Spleen (tissue), 11 donors: ENCODE results near the gene ALG13. TPM values are rescaled to one million over a fixed set of nuclear protein-coding genes. Genes with fewer than 3 reads are reported as not detected.

ENCODE experiments used
- DNase-seq: peaks from one replicate; pipeline ENCODE4 v3.0.0-alpha.2; 2020
- H3K27ac ChIP-seq, 8 donors: fragments of 200-600 bp; sonication (generic) in 7 of 8; 1 replicate in 4 of 8; 2 replicates in 4 of 8; pipeline versions ENCODE4 v1.5.0 to v1.8.0; 2016 to 2021; ENCODE audit warnings: inconsistent platforms in 4 of 8, mild to moderate bottlenecking in 4 of 8, moderate library complexity in 1 of 8
- H3K27me3 ChIP-seq, 7 donors: fragments of 200-600 bp; sonication (generic) in 6 of 7; replicated peaks in 1 of 7; 1 replicate in 4 of 7; 2 replicates in 3 of 7; pipeline versions ENCODE4 v1.5.0 to v1.8.0; 2016 to 2021; ENCODE audit warnings: inconsistent platforms in 3 of 7, mild to moderate bottlenecking in 1 of 7
- H3K36me3 ChIP-seq, 6 donors: fragments of 200-600 bp; sonication (generic) in 5 of 6; 1 replicate in 4 of 6; 2 replicates in 2 of 6; pipeline versions ENCODE4 v1.5.0 to v1.8.0; 2016 to 2021; ENCODE audit warnings: inconsistent platforms in 2 of 6
- H3K4me1 ChIP-seq, 6 donors: fragments of 200-600 bp; sonication (generic) in 5 of 6; 1 replicate in 3 of 6; 2 replicates in 3 of 6; pipeline versions ENCODE4 v1.5.0 to v1.8.0; 2016 to 2021; ENCODE audit warnings: inconsistent platforms in 3 of 6
- H3K4me3 ChIP-seq, 8 donors: fragments of 200-600 bp; sonication (generic) in 7 of 8; 1 replicate in 4 of 8; 2 replicates in 4 of 8; pipeline versions ENCODE4 v1.5.0 to v1.8.0; 2016 to 2021; ENCODE audit warnings: inconsistent platforms in 4 of 8, mild to moderate bottlenecking in 4 of 8, moderate library complexity in 2 of 8
- H3K9me3 ChIP-seq, 8 donors: fragments of 200-600 bp; sonication (generic) in 7 of 8; 1 replicate in 4 of 8; 2 replicates in 4 of 8; pipeline versions ENCODE4 v1.5.0 to v1.8.0; 2016 to 2021; ENCODE audit warnings: inconsistent platforms in 4 of 8
- POLR2A ChIP-seq, 3 donors: fragments of 450-650 bp; IDR thresholded peaks; one replicate each; pipeline ENCODE4 v1.5.1; 2017; ENCODE audit warnings: antibody characterized with exemption in 3 of 3, mild to moderate bottlenecking in 1 of 3
- POLR2AphosphoS5 ChIP-seq, 3 donors: sonication (generic); formaldehyde crosslinking; IDR thresholded peaks; one replicate each; pipeline ENCODE4 v1.5.1; 2017; ENCODE audit warnings: antibody characterized with exemption in 3 of 3
- WGBS, 5 donors: extraction: QIAGEN DNeasy Blood & Tissue Kit in 3 of 5; methylation state at CpG; one replicate each; pipeline versions ENCODE4 v1.1.5 to v1.1.7; 2013 to 2018; 5-methylcytosine and 5-hydroxymethylcytosine counted together
- intact Hi-C: fragments of 100-400 bp; cut with DNase I; formaldehyde crosslinking; loops from one replicate; pipeline ENCODE4 v1.15.0; 2023; ENCODE audit warnings: low total_unique reads
- polyA plus RNA-seq, 3 donors: library from polyadenylated mRNA; stranded (reverse); fragments of 200-250 nt; gene quantifications; one replicate each; pipeline ENCODE4 v1.2.1, GENCODE V29; 2013
- total RNA-seq, 7 donors: library from RNA; depleted of rRNA in 3 of 7; stranded (reverse); fragments of >200 nt in 3 of 7; fragmentation: NEBNext Ultra II Directional in 4 of 7; extraction: Animal tissue kit (Norgen Biotek cat#: 25700) in 4 of 7; gene quantifications; one replicate each; pipeline versions ENCODE4 v1.1.0 to v1.2.1, GENCODE V29; 2016 to 2021
- TF ChIP-seq, protein P1 (sequence below), 11 experiments: fragments of 200-600 bp in 7 of 11; fragments of 450-650 bp in 4 of 11; sonication (generic) in 4 of 11; IDR thresholded peaks in 8 of 11; conservative IDR thresholded peaks in 3 of 11; 1 replicate in 7 of 11; 2 replicates in 4 of 11; pipeline versions ENCODE4 v1.4.0 to v1.8.0; 2016 to 2021; ENCODE audit warnings: antibody characterized with exemption in 11 of 11, inconsistent platforms in 4 of 11, mild to moderate bottlenecking in 1 of 11
- donor health status: healthy with polysubstance abuse.
- donor health status: DM: no; HTN: no; CAD: no; lungs with moderate emphysema.
- donor health status: DM: no; HTN: no; CAD: no.
- donor health status: Bipolar disorder and iron deficiency.
- donor health status: healthy.
- donor health status: DM: no; HTN: no; CAD: no.
- donor health status: DM: yes; HTN: yes; CAD: no.

ALG13 gene
- total and polyA plus RNA-seq, 10 donors, result 26.9 to 131 (median 75.9) TPM

DNA sequence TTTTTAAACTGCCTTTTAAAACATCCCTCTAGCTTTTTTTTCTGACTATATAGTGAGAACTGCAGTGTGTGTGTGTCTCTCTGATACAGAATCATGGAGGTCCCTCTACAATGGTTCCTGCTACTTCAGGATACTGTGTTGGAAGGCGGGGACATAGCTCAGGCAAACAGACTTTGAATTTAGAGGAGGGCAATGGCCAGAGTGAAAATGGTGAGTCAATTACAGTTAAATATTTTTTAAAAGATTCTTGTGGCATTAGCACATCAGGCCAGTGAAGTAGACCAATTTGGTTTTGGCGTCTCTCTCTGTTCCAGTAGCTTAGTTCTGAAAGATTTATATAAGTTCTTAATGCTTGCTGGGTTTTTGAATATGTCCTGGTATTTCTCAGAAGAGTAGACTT is 47.1 kb downstream of the ALG13 start:
- DNase-seq, result no peak
- 84 to 97% (median 94%) methylated on average over 2 of the region's 2 CpGs for WGBS, 5 donors
- H3K9me3 ChIP-seq, result no peaks in the 10 kb centered on the region
- no peaks in the 10 kb centered on the region for H3K4me1 ChIP-seq
- H3K36me3 ChIP-seq, result peaks cover 0 to 100% (median 46%) of the 10 kb centered on the region in 6 donors
- H3K4me3 ChIP-seq, result no peak overlapping the region
- no peak for TF ChIP-seq POLR2AphosphoS5 (IDR thresholded peaks at IDR 0.05)
- TF ChIP-seq, protein P1, sequence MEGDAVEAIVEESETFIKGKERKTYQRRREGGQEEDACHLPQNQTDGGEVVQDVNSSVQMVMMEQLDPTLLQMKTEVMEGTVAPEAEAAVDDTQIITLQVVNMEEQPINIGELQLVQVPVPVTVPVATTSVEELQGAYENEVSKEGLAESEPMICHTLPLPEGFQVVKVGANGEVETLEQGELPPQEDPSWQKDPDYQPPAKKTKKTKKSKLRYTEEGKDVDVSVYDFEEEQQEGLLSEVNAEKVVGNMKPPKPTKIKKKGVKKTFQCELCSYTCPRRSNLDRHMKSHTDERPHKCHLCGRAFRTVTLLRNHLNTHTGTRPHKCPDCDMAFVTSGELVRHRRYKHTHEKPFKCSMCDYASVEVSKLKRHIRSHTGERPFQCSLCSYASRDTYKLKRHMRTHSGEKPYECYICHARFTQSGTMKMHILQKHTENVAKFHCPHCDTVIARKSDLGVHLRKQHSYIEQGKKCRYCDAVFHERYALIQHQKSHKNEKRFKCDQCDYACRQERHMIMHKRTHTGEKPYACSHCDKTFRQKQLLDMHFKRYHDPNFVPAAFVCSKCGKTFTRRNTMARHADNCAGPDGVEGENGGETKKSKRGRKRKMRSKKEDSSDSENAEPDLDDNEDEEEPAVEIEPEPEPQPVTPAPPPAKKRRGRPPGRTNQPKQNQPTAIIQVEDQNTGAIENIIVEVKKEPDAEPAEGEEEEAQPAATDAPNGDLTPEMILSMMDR (IDR thresholded peaks at IDR 0.05 in 8 of 11, conservative IDR thresholded peaks at IDR 0.05 in 3 of 11), result no peak
- TF ChIP-seq POLR2A (IDR thresholded peaks at IDR 0.05), result no peak
- intact Hi-C loops, result no loop called here
- H3K27ac ChIP-seq, result no peak overlapping the region
- H3K27me3 ChIP-seq, result no peaks in the 10 kb centered on the region

DNA sequence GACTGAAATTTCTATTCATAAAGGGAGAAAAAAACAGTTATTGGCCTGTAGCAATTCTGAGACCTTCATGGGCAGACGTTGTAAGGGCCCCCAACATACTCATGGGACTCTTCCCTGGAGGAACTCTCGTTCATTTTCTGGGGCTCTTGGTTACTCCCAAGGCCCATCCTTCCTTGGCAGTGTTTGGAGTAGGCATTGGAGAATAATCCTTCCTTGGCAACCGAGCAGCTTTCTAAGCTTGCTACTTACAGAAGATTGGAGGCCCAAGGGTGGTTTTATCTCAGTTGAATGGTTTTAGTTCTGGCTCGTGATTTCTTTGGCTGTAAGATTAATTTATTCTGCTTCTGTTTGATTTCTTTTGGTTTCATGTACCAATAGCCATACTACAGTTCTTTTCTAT is 50.4 kb downstream of the ALG13 start:
- TF ChIP-seq POLR2AphosphoS5 (IDR thresholded peaks at IDR 0.05) (no peak), POLR2A (IDR thresholded peaks at IDR 0.05) (no peak)
- TF ChIP-seq, protein P1 (IDR thresholded peaks at IDR 0.05 in 8 of 11, conservative IDR thresholded peaks at IDR 0.05 in 3 of 11), result no peak
- H3K4me3 ChIP-seq, result no peak overlapping the region

DNA sequence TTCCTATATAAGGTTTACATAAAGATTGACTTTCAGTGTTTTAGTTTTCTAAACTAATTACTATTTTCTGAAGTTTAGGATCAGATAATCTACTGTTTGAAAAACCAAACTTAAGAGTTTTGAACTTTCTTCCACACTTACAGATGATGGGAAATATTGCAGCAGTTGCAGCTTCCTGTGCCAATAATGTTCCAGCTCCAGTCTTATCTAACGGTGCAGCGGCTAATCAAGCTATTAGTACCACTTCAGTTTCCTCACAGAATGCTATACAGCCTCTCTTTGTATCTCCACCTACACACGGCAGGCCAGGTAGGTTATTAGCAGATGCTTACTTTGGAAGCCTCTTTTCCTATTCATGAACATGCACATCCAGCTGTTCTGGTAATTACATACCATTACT is 55.6 kb downstream of the ALG13 start:
- WGBS, 5 donors, result 74 to 92% (median 85%) methylated on average over 3 of the region's 3 CpGs
- intact Hi-C loops, result no loop called here
- Histone ChIP-seq H3K36me3 (peaks cover 0 to 100% (median 48%) of the 10 kb centered on the region in 6 donors), H3K27ac (no peak overlapping the region), H3K4me1 (no peaks in the 10 kb centered on the region), H3K27me3 (no peaks in the 10 kb centered on the region), H3K4me3 (no peak overlapping the region), H3K9me3 (no peaks in the 10 kb centered on the region)
- TF ChIP-seq, protein P1 (IDR thresholded peaks at IDR 0.05 in 8 of 11, conservative IDR thresholded peaks at IDR 0.05 in 3 of 11), result no peak
- TF ChIP-seq POLR2AphosphoS5 (IDR thresholded peaks at IDR 0.05) (no peak), POLR2A (IDR thresholded peaks at IDR 0.05) (no peak)
- no peak for DNase-seq

More for the DNA sequence above, 50.4 kb downstream of the ALG13 start:
- Histone ChIP-seq H3K9me3 (no peaks in the 10 kb centered on the region), H3K4me1 (no peaks in the 10 kb centered on the region), H3K27ac (no peak overlapping the region), H3K27me3 (no peaks in the 10 kb centered on the region), H3K36me3 (peaks cover 0 to 100% (median 49%) of the 10 kb centered on the region in 6 donors)
- 58 to 97% (median 94%) methylated on average over 3 to 4 of the region's 4 CpGs for WGBS, 5 donors
- no peak for DNase-seq
- intact Hi-C loops, result no loop called here

DNA sequence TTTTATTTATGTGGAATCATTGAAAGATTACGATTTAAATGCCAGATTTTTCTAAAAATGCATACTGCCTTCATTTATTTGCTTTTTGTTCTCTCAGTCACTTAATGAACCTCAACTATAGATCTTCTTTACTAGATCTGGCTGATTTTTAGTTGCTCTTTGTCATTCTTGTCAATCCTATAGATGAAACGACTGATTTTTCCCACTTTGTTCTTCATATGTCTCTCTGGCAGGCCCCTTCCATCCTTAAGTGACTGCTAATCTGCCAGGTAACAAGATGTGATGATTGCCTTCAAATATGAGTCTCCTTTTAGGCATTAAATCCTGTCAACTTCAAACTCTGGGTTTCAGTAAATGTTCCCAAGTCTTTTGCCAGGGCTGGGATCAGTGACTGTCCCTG is 61.0 kb downstream of the ALG13 start:
- TF ChIP-seq, protein P1 (IDR thresholded peaks at IDR 0.05 in 8 of 11, conservative IDR thresholded peaks at IDR 0.05 in 3 of 11), result no peak
- TF ChIP-seq POLR2AphosphoS5 (IDR thresholded peaks at IDR 0.05), result no peak
- no peak for TF ChIP-seq POLR2A (IDR thresholded peaks at IDR 0.05)
- Histone ChIP-seq H3K4me3 (no peak overlapping the region), H3K9me3 (no peaks in the 10 kb centered on the region), H3K27me3 (no peaks in the 10 kb centered on the region), H3K36me3 (peaks cover 0 to 94% (median 39%) of the 10 kb centered on the region in 6 donors), H3K27ac (no peak overlapping the region), H3K4me1 (no peaks in the 10 kb centered on the region)
- DNase-seq, result no peak
- WGBS, 5 donors, result 65 to 100% (median 91%) methylated on average over 2 of the region's 2 CpGs
- intact Hi-C loops, result no loop called here
